Activated CD4-positive, alpha-beta T cell treated with anti-CD3 and anti-CD28 coated beads for 4 hours (primary cell): ENCODE data around the gene FAM135A.
"Not testable (repeated sequence)": the region's sequence is repeated elsewhere in the genome, so short reads cannot be mapped to it uniquely, and the experiment has no call there.

Experiments used
- DNase-seq, 2 donors: peaks; one replicate each; pipeline ENCODE4 v3.0.0-alpha.2; 2020

Gene FAM135A

GRCh38 chr6:70396796-70397729 lies 16.2 kb upstream of the FAM135A start:
- DNase-seq: no peak

DNA sequence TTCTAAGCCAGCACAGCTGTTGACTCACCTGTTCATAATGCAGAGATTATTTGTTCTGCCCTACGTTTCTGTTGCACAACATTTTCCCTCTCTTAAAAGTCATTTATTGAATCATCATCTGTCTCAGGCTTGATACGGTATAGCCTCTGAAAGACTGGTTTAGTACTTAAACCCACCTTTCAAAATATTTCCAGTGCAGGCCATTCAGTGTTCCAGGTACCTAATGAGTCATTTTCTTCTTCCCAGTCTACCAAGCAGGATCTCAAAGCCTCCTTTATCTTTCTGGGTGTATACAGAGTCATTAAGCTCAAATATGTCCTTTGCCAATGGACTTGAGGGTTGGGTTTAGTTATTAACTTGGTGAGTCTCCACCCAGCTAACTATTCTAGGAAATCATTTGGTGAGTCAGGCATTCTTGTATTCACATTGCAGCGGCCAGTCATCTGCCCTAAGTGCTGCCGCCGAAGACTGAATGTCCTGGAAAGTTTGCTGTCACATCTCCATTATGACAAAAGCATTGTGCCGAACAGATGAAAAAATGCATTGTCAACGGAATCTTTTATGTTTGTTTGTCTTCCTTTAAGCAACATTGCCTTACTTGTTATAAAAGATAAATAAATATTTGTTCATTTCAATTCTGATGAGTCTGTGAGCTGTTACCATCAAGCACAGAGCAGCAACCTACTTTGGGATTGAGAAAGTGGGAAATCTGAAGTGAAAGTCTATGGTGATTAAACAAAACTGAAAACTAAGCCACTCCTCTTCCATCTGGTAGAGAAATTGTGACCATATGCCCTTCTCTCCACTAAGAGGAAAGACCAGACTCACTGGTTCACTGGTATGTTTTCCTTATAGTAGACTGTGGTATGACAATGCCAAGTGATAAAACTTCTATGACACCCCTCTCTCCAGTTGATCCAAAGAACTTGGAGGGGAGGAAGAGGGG lies 14.3 kb upstream of the FAM135A start:
- no peak for DNase-seq

- no peak for DNase-seq
Observed at GRCh38 chr6:70404658-70405057, 8.7 kb upstream of the FAM135A start.

DNA sequence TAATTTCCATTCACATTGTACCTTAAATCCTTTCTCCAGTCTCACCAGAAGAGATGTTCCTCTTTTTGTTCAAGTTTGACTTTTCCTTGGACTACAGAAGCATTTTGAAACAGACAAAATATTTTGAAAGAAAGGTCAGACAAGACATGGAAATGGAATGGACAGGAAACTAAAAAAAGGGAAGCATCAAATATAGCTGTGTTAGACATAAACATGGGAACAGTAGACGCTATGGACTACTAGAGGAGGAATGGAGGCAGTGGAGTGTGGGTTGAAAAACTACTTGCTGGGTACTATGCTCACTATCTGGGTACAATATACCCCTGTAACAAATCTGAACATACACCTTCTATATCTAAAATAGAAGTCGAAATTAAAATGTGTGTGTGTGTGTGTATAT lies 4.1 kb upstream of the FAM135A start:
- DNase-seq: no peak

DNA sequence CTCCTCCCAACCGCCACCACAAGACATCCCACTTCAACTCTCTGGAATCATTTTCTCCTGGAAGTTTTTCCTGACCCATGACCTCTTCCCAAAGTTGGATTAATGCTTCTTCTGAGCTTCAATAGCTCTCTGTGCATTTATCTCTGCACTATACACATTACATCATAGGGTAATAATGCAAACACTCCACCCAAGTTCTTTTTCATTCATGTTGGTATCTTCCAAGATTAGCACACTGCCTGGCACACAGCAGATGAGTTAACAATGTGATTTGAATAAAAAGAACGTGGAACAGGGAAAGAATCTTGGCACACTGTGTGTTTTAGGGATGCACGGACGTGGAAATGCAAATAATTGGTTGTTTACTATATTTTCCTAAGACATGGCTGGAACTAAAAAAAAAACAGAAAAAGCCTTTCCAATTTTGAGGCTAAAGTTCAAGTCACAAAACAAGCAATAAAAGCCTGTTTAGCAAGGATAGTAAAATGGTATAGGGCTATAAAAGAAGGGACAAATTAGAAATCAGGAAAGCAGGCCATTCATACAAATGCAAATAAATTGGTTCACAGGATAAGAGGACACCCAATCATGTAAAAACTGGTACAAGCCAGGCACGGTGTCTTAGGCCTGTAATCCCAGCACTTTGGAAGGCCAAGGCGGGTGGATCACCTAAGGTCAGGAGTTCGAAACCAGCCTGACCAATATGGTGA lies 1.6 kb upstream of the FAM135A start:
- DNase-seq: no peak

DNA sequence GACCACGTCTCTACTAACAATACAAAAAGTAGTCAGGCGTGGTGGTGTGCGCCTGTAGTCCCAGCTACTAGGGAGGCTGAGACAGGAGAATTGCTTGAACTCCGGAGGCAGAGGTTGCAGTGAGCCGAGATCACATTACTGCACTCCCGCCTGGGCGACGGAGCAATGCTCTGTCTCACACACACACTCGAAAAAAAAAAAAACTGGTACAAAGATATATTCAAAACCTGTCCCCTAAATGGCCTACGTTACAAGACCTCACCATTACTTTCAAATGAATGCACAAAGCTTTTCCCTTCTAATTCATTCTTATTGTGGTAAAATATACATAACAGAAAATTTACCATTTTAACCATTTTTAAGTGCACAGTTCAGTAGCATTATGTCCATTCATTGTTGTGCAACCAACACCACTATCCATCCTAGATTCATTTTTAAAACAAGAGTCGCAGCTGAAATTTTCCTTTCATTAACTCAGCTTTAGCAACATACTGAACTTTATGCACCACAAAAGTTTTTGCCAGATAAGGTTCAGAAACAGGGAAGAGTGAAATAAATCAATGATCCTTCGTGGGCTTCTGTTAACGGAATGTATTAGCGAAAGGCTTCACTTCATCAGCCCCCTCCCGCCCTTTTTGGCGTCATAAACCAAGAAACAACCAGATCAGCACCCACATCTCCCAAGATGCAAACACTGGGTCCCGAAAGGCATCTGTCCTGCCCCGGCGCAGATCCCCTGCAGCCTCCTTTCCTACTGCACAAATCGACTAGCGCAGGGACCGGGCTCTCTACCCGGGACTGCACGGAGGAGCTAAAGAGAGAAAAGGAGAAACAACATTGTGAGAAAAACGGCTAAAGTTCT lies 825 bp upstream of the FAM135A start:
- no peak for DNase-seq

DNA sequence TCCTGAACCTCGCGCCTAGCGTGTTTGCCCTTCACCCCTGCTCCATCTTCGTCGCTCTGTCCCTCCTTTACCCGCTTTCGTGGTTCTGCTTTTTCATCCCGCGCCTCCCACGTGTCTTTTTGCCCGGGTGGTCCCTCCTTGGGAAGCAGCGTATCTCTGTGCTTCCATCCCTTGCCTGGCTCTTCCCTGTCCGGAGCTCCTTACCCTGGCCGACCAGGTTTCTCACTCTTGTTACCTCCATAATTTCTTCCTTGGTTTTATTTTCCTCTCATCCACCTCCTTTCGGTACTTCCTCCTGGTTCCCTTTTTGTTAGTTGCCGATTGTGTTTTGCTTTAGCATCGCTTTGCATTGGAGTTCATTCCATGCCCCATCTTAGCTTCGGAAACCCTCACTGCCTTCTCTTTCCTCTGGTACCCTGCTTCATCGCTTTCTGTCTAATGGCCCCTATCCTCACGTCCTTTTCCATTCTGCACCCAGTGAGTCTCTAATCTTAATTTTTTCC lies 735 bp downstream of the FAM135A start:
- peak in 1 of 2 donors; percentile 1 for DNase-seq

- no peak for DNase-seq
Observed at GRCh38 chr6:70414813-70415212, 1.5 kb downstream of the FAM135A start.

DNA sequence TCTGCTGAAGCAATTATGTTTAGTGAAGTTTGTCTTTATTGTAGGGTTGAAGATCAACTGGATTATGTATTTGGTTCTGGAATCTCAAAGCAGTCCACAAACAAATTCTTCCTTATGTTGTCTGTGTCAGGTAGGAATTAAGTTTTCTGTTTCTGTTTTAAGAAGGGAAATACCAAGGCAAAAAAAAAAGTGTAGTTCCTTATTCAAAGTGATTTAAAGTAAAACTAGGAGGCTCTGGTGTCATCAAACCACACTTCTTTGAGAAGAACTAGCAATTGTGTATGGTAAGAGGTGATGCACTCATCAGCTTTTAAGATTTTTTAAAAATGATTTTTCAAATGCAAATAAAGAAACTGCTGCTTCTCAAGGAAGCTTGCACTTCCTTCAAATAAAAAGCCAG lies 1.9 kb downstream of the FAM135A start:
- DNase-seq: no peak

DNA sequence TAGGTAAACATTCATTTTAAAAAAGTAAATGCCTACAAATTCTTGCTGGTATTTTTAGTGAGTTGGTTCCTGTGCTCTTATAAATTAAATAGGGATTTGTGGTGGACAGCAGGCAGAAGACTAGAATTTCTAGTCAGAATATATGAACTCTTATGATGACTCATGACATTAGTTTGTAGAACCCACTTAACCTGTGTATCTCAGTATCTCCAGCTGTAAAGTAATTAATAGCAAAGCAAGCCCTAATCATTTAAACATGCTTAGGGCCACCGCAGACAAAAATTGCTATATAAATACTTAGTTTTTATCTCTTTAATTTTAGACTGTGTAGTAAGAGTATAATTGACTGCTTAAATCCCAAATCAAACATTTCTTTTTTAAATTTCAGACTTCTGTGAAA lies 2.4 kb downstream of the FAM135A start:
- no peak for DNase-seq

- DNase-seq: no peak
Observed at GRCh38 chr6:70421509-70421908, 8.2 kb downstream of the FAM135A start.

DNA sequence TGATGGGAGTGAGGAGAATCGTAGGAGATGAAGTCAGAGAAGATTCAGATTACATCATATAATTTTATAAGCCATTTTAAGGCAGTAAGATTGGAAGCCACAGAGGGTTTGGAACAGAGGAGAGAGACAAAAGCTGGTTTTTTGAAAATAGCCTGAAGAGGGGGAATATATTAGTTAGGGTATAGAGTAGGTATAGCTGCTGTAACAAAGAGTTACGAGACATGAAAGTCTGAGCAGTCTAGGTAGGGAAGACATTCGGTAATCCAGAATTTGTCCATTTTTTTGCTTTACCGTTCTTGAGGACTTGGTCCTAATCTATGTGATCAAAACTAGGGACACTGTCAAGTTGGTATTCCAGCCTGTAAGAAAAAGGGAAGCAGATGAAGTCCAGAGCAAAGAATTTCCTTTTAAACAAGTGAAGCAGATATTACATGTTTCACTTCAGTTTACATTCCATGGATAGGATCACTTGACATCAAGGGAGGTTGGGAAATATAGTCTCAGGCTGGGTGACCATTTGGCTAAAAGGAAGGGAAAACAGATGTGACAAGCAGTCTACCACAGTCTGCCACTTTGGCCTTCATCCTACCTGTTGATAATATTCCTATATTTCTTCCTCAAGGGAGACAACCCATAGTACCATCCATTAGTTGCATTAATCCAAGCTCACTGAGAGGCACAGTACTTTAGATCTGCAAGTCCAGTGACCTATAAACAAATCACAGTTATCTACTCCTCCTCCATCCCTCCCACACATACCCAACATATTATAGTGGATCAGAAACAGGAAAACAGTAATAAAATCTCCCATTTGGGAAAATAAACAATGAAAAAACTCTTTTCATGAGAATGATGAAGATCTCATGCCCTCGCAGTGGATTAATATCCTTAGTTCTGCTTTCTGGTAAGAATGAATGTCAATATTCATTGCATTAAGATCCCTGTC lies 10.2 kb downstream of the FAM135A start:
- DNase-seq: no peak

DNA sequence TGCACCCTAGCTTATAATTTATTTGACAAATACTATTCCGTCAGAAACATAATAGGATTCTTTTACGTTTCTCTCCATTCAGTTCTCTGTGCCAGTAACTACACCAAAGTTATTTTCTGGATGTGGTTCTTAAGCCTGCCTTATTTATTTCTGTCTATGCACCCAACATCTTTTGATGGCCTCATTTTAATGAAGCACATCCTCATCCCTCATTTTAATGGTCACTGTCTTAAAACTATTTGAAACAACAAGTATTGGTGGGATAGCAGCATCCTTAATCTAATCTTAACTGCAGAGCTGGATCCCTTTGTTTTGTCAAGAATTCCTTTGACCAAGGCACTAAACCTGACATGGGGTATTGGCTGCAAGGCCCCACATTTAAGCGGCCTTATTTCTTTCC lies 11.0 kb downstream of the FAM135A start:
- DNase-seq: no peak

DNA sequence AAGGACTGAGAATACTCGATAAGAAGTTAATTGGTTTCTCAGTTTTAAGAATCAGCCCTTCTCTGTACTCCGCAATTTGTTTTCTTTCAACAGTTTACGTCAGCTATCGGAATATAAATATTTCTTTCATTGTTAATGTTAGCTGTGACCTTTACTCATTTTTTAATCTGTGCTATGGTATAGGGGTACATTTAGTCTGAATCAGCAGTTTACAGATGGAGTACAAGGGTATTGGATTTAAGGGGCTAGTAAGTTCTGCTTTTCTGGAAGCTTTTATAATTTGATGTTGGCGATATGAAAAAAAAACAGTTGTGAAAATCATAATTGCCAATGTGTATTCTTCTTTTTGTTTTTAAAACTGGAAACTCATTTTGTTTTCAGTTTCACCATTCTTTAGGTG lies 23.0 kb downstream of the FAM135A start:
- DNase-seq: no peak

GRCh38 chr6:70445001-70445400 lies 31.7 kb downstream of the FAM135A start:
- DNase-seq: no peak

DNA sequence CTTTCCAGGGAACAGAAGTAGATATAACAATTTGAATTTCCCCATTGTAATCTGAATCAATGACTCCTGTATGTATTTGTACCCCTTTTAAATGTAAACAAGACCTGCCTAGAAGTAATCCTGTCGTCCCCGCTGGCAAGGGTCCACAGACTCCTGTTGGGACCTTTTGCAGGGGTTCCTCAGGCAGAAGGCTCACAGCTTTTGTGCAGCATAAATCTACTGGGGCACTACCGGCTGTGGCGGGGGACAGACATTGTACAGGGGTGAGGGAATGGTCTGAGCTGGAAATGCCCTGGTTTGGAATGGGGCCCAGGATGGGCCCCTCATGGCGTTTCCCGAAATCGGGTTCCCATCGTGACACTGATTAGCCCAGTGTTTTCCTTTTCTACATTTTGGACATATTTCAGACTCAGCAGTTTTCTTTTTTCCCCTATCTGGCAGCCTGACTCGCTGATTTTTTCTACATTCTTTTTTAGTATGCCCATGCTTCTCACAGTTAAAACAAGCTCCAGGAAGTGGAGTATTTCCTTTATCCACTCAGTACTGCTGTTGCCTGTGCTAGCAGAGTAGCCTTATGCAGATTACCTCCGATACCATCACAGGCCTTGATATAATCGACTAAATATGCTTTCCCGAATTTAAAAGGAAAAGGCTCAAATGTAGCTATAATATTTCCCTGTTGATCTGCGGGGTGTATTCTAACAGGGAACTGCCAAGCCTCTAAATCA lies 34.2 kb downstream of the FAM135A start:
- DNase-seq: not testable (repeated sequence)

DNA sequence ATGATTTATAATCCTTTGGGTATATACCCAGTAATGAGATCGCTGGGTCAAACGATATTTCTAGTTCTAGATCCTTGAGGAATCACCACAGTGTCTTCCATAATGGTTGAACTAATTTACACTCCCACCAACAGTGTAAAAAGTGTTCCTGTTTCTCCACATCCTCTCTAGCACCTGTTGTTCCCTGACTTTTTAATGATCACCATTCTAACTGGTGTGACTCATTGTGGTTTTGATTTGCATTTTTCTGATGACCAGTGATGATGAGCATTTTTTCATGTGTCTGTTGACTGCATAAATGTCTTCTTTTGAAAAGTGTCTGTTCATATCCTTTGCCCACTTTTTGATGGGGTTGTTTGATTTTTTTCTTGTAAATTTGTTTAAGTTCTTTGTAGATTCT lies 40.6 kb downstream of the FAM135A start:
- not testable (repeated sequence) for DNase-seq

DNA sequence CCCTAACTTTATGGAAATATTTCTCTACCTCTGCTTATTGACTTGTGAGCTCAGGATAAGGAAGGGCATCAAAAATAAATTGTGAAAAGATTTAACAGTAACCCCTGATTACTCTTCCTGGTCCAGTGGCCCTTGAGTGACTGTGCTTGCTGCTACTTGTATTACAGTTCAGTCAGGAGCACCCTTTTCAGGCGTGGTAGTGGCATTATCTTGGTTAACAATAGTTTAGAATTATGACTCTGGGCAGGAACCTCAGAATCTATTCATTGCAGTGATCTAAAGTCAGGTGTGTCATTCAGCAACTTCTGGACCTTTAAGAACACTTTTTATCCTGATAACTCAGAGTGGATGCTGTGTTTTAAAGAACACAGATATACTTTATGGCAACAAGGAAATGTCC lies 43.4 kb downstream of the FAM135A start:
- no peak for DNase-seq

GRCh38 chr6:70459235-70459634 lies 45.9 kb downstream of the FAM135A start:
- no peak for DNase-seq

DNA sequence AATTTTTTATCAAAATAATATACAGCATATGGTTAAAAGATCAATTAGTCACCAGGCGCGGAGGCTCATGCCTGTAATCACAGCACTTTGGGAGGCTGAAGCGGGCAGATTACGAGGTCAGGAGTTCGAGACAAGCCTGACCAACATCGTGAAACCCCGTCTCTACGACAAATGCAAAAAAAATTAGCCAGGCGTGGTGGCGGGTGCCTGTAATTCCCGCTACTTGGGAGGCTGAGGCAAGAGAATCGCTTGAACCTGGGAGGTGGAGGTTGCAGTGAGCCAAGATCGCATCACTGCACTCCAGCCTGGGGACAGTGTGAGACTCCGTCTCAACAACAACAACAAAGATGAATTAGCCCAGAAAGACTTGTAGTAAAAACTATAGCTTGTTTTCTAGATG lies 46.4 kb downstream of the FAM135A start:
- not testable (repeated sequence) for DNase-seq
